ENCODE data around the gene LTB4R. TPM values are rescaled to one million over a fixed set of nuclear protein-coding genes. Genes with fewer than 3 reads are reported as not detected.
A peak's percentile ranks its signal among the peaks of the same experiment; 100 is the strongest.

The LTB4R gene
- total and polyA plus RNA-seq, 2 donors from 2014 or later = 4.6 to 9.3 TPM

DNA sequence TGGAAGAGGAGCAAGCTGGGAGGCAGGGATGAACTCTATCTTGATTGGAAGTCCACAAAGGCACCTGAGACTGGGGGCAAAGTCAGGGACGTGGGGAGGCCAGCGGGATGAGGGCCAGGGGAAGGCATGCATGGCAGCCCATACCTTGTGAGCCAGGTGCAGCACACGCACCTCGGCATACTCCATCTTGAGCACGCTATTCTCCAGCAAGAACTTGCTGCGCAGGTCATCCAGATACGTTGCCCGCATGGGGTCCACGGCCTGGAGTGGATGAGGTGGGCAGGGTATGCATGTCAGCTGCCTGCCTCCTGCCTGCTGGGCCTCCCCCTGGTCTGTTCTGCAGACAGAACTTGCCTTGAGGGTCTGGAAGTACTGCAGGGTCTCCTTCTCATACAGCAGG is 43.8 kb upstream of the LTB4R start:
- DNase-seq = peak in 1 of 5 donors; percentile 62
- TF ChIP-seq, protein P1, sequence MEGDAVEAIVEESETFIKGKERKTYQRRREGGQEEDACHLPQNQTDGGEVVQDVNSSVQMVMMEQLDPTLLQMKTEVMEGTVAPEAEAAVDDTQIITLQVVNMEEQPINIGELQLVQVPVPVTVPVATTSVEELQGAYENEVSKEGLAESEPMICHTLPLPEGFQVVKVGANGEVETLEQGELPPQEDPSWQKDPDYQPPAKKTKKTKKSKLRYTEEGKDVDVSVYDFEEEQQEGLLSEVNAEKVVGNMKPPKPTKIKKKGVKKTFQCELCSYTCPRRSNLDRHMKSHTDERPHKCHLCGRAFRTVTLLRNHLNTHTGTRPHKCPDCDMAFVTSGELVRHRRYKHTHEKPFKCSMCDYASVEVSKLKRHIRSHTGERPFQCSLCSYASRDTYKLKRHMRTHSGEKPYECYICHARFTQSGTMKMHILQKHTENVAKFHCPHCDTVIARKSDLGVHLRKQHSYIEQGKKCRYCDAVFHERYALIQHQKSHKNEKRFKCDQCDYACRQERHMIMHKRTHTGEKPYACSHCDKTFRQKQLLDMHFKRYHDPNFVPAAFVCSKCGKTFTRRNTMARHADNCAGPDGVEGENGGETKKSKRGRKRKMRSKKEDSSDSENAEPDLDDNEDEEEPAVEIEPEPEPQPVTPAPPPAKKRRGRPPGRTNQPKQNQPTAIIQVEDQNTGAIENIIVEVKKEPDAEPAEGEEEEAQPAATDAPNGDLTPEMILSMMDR (IDR thresholded peaks at IDR 0.05; ENCODE audit: borderline replicate concordance, extremely low read depth, insufficient read depth) = no peak
- intact Hi-C loops (cut with DNase I) = no loop called here
- no peaks in the 10 kb centered on the region for H3K9me3 ChIP-seq (ENCODE audit: control insufficient read depth in 2 of 3, insufficient read depth in 1 of 3, low read length in 3 of 3)
- peaks cover 0 to 10% (median 0%) of the 10 kb centered on the region in 3 donors for H3K4me1 ChIP-seq (ENCODE audit: control insufficient read depth in 2 of 3, insufficient read depth in 2 of 3, low read depth in 1 of 3, low read length in 3 of 3)
- H3K36me3 ChIP-seq (ENCODE audit: control insufficient read depth in 2 of 3, insufficient read depth in 3 of 3, low read length in 3 of 3) = peaks cover 0 to 7% (median 7%) of the 10 kb centered on the region in 3 donors
- no peak overlapping the region for H3K9ac ChIP-seq (ENCODE audit: low read length in 3 of 3)
- H3K27ac ChIP-seq (ENCODE audit: low read depth in 2 of 2, low read length in 2 of 2) = no peak overlapping the region
- no peak overlapping the region for H3K4me3 ChIP-seq (ENCODE audit: low read length in 3 of 3)
- FAIRE-seq = no peak
- no peaks in the 10 kb centered on the region for H3K27me3 ChIP-seq (ENCODE audit: control insufficient read depth, insufficient read depth, low read length)

- Histone ChIP-seq H3K27ac (ENCODE audit: low read depth in 2 of 2, low read length in 2 of 2) (no peak overlapping the region), H3K27me3 (ENCODE audit: control insufficient read depth, insufficient read depth, low read length) (no peaks in the 10 kb centered on the region), H3K9me3 (ENCODE audit: control insufficient read depth in 2 of 3, insufficient read depth in 1 of 3, low read length in 3 of 3) (no peaks in the 10 kb centered on the region), H3K4me3 (ENCODE audit: low read length in 3 of 3) (no peak overlapping the region), H3K9ac (ENCODE audit: low read length in 3 of 3) (no peak overlapping the region), H3K4me1 (ENCODE audit: control insufficient read depth in 2 of 3, insufficient read depth in 2 of 3, low read depth in 1 of 3, low read length in 3 of 3) (peaks cover 0 to 10% (median 0%) of the 10 kb centered on the region in 3 donors), H3K36me3 (ENCODE audit: control insufficient read depth in 2 of 3, insufficient read depth in 3 of 3, low read length in 3 of 3) (peaks cover 0 to 7% (median 7%) of the 10 kb centered on the region in 3 donors)
- intact Hi-C loops (cut with DNase I) = no loop called here
- no peak for FAIRE-seq
- peak in 1 of 5 donors; percentile 54 for DNase-seq
- TF ChIP-seq, protein P1 (IDR thresholded peaks at IDR 0.05; ENCODE audit: borderline replicate concordance, extremely low read depth, insufficient read depth) = no peak
Measured at GRCh38 chr14:24268225-24268624, 43.1 kb upstream of the LTB4R start.

DNA sequence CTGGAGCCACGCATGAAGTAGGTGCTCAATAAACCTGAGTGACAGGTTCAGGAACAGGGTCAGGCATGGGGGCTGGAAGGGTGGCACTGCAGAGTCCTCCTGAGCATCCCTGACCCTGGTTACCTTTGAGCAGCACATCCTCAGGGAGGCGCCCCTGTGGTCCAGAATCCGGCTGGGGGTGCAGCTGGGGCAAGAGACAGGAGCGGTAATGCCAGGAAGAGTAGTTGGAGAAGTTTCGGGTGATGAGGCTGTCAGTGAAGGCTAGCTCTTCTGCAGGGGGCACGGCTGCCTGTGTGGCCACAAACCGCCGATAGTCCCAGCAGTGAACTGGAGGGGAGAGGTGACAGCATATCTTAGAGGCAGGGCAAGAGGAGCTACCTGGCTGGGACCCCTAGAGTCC is 41.9 kb upstream of the LTB4R start:
- H3K36me3 ChIP-seq (ENCODE audit: control insufficient read depth in 2 of 3, insufficient read depth in 3 of 3, low read length in 3 of 3) = peaks cover 0 to 7% (median 7%) of the 10 kb centered on the region in 3 donors

More for the DNA sequence above, 41.9 kb upstream of the LTB4R start:
- H3K9ac ChIP-seq (ENCODE audit: low read length in 3 of 3) = no peak overlapping the region
- intact Hi-C loops (cut with DNase I) = no loop called here
- FAIRE-seq (no peak), DNase-seq (peak in 1 of 5 donors; percentile 62)
- H3K9me3 ChIP-seq (ENCODE audit: control insufficient read depth in 2 of 3, insufficient read depth in 1 of 3, low read length in 3 of 3) = no peaks in the 10 kb centered on the region
- H3K27me3 ChIP-seq (ENCODE audit: control insufficient read depth, insufficient read depth, low read length) = no peaks in the 10 kb centered on the region
- no peak overlapping the region for H3K4me3 ChIP-seq (ENCODE audit: low read length in 3 of 3)
- TF ChIP-seq, protein P1 (IDR thresholded peaks at IDR 0.05; ENCODE audit: borderline replicate concordance, extremely low read depth, insufficient read depth) = no peak
- peaks cover 0 to 10% (median 0%) of the 10 kb centered on the region in 3 donors for H3K4me1 ChIP-seq (ENCODE audit: control insufficient read depth in 2 of 3, insufficient read depth in 2 of 3, low read depth in 1 of 3, low read length in 3 of 3)
- no peak overlapping the region for H3K27ac ChIP-seq (ENCODE audit: low read depth in 2 of 2, low read length in 2 of 2)
